ENCODE results near the gene MT2A. TPM values are rescaled to one million over a fixed set of nuclear protein-coding genes. Genes with fewer than 3 reads are reported as not detected.
A peak's percentile ranks its signal among the peaks of the same experiment; 100 is the strongest.

MT2A gene
- total RNA-seq, 4 donors from 2014 or later = 27.2 to 216 (median 119) TPM

DNA sequence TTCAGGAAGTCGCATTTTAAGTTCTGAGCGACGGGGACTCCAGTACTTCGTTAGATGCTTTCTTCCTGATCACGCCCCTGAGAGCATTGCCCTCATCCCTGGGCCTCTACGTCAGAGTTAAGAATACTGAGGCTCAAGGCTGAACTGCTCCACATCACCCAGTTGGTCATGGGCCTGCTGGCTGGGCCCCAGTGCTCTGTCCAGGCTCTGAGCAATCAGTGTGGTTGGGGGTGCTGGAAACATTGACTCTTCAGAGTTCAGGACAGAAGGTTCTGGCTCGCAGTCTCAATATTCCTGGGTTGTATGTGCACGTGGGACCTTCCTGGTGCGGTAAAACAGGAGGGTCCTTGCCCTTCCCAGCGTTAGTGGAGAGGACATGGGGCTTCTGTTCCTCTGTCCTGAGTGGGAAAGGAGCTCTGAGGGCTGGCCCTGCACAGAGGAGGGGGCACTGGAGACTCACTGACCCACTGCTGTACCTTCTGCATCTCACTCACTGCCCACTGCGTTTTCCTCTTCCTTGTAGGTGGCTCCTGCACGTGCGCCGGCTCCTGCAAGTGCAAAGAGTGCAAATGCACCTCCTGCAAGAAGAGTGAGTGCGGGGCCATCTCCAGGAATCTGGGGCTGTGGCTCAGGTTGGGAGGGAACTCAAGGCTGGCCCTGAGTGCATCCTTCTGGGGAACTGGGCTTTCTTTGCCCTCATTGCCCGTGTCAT is 17.7 kb downstream of the MT2A start:
- no peaks in the 10 kb centered on the region for H3K9me3 ChIP-seq
- no peak for TF ChIP-seq EP300 (IDR thresholded peaks at IDR 0.05)
- no peak for TF ChIP-seq POLR2A (IDR thresholded peaks at IDR 0.05)
- TF ChIP-seq, protein P1, sequence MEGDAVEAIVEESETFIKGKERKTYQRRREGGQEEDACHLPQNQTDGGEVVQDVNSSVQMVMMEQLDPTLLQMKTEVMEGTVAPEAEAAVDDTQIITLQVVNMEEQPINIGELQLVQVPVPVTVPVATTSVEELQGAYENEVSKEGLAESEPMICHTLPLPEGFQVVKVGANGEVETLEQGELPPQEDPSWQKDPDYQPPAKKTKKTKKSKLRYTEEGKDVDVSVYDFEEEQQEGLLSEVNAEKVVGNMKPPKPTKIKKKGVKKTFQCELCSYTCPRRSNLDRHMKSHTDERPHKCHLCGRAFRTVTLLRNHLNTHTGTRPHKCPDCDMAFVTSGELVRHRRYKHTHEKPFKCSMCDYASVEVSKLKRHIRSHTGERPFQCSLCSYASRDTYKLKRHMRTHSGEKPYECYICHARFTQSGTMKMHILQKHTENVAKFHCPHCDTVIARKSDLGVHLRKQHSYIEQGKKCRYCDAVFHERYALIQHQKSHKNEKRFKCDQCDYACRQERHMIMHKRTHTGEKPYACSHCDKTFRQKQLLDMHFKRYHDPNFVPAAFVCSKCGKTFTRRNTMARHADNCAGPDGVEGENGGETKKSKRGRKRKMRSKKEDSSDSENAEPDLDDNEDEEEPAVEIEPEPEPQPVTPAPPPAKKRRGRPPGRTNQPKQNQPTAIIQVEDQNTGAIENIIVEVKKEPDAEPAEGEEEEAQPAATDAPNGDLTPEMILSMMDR (IDR thresholded peaks at IDR 0.05) = no peak
- TF ChIP-seq POLR2AphosphoS5 (IDR thresholded peaks at IDR 0.05) = peak; percentile 61
- 32% methylated on average over 7 of the region's 16 CpGs; no CpG with 5 or more reads in 1 of the 2 donors for WGBS, 2 donors (ENCODE audit: low coverage in 1 of 2)
- peak overlapping the region; percentile 58 to 95 (median 92) for H3K27ac ChIP-seq
- H3K36me3 ChIP-seq = no peaks in the 10 kb centered on the region
- H3K27me3 ChIP-seq = no peaks in the 10 kb centered on the region
- ATAC-seq = peak; percentile 78
- H3K4me3 ChIP-seq = peak overlapping the region; percentile 46 to 68
- peaks cover 0 to 39% (median 3%) of the 10 kb centered on the region in 3 donors for H3K4me1 ChIP-seq

DNA sequence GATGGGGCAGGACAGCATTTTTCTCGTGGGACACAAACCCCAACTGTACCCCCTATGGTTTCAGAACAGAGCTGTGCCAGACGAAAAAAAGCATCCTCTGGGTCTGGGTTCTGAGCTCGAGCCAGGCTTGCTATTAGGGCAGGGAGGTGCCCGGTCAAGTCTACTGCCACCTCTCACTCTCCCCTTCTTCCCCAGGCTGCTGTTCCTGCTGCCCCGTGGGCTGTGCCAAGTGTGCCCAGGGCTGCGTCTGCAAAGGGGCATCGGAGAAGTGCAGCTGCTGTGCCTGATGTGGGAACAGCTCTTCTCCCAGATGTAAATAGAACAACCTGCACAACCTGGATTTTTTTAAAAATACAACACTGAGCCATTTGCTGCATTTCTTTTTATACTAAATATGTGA is 18.3 kb downstream of the MT2A start:
- Histone ChIP-seq H3K27ac (peak overlapping the region; percentile 58 to 95 (median 92)), H3K9me3 (no peaks in the 10 kb centered on the region), H3K4me1 (peaks cover 0 to 40% (median 3%) of the 10 kb centered on the region in 3 donors), H3K4me3 (peak overlapping the region; percentile 46 to 68), H3K27me3 (no peaks in the 10 kb centered on the region), H3K36me3 (no peaks in the 10 kb centered on the region)
- TF ChIP-seq POLR2AphosphoS5 (IDR thresholded peaks at IDR 0.05) = no peak
- no peak for TF ChIP-seq POLR2A (IDR thresholded peaks at IDR 0.05)
- TF ChIP-seq, protein P1 (IDR thresholded peaks at IDR 0.05) = no peak
- no peak for TF ChIP-seq EP300 (IDR thresholded peaks at IDR 0.05)
- ATAC-seq = no peak
- WGBS, 2 donors (ENCODE audit: low coverage in 1 of 2) = no CpG with 5 or more reads among the region's 7 CpGs

DNA sequence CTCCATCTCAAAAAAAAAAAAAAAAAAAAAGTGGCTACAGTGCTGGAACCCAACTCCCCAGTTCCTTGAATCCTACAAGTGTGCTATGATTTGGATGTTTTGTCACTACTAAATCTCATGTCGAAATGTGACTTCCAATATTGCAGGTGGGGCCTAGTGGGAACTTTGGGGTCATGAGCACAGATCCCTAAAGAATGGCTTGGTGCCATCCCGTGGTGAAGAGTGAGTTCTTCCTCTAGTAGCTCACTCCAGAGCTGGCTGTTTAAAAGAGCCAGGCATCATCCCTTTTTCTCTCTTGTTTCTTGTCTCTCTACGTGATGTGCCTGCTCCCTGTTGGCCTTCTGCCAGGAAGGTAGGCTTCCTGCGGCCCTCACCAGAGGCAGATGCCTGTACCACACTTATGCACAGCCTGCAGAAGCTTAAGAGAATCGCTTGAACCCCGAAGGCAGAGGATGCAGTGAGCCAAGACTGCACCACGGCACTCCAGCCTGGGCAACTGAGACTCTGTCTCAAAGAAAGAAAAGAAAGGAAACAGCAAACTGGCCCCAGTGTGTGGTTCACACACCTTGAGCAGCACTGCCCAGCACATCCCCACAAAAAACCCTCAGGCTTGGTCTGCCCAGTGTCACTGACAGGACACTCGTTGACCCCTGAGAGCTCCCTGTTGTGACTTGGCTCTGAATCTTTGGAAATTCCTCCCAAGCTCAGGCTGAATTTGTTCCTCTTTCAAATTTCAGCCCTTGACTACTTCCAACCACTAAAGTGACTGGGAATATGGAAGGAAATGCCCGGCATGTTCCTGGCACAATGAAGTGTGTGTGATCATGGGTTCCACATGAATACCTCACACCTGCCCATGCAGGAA is 20.3 kb downstream of the MT2A start:
- no peaks in the 10 kb centered on the region for H3K9me3 ChIP-seq
- H3K36me3 ChIP-seq = no peaks in the 10 kb centered on the region
- no peak for ATAC-seq
- 74 to 75% methylated on average over 4 of the region's 9 CpGs for WGBS, 2 donors (ENCODE audit: low coverage in 1 of 2)
- H3K4me3 ChIP-seq = no peak overlapping the region
- H3K27me3 ChIP-seq = peaks cover 12% of the 10 kb centered on the region
- TF ChIP-seq, protein P1 (IDR thresholded peaks at IDR 0.05) = no peak
- TF ChIP-seq EP300 (IDR thresholded peaks at IDR 0.05) = no peak
- TF ChIP-seq POLR2A (IDR thresholded peaks at IDR 0.05) = no peak
- no peak for TF ChIP-seq POLR2AphosphoS5 (IDR thresholded peaks at IDR 0.05)
- H3K27ac ChIP-seq = peak overlapping the region in 3 of 4 donors; percentile 5 to 94 (median 91)
- H3K4me1 ChIP-seq = peaks cover 0 to 46% (median 6%) of the 10 kb centered on the region in 3 donors

DNA sequence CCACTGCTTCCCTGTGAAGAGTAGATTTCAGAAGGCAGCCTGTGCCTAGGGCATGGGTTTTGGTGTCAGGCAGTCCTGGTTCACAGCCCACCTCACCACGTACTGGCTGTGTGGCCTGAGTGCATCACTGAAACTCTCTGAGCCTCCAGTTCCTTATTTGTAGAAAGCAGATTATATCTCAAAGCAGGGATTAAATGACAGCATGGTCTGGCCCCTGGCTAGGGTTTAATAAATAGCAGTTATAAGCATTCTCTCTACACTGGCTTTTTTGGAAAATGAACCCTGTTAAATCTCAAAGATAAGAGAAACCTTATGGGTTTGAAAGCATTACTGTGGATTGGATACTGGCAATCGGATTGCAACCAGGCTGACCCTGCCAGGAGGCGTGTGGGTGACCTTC is 21.1 kb downstream of the MT2A start:
- no peaks in the 10 kb centered on the region for H3K36me3 ChIP-seq
- peak overlapping the region in 2 of 4 donors; percentile 5 to 53 for H3K27ac ChIP-seq
- TF ChIP-seq POLR2AphosphoS5 (IDR thresholded peaks at IDR 0.05) (no peak), EP300 (IDR thresholded peaks at IDR 0.05) (no peak), POLR2A (IDR thresholded peaks at IDR 0.05) (no peak)
- TF ChIP-seq, protein P1 (IDR thresholded peaks at IDR 0.05) = no peak
- H3K9me3 ChIP-seq = no peaks in the 10 kb centered on the region
- 90 to 100% methylated on average over 2 of the region's 3 CpGs for WGBS, 2 donors (ENCODE audit: low coverage in 1 of 2)
- no peak for ATAC-seq
- H3K4me1 ChIP-seq = peaks cover 0 to 45% (median 6%) of the 10 kb centered on the region in 3 donors
- H3K27me3 ChIP-seq = peaks cover 20% of the 10 kb centered on the region
- no peak overlapping the region for H3K4me3 ChIP-seq
